Skin of body (tissue), 2 donors: ENCODE data around the gene ADRA2C. TPM values are rescaled to one million over a fixed set of nuclear protein-coding genes. Genes with fewer than 3 reads are reported as not detected.
"Not testable (repeated sequence)": the region's sequence is repeated elsewhere in the genome, so short reads cannot be mapped to it uniquely, and the experiment has no call there.

Source experiments
- DNase-seq: peaks from one replicate; lab custom pipeline; 2025; lab: John Stamatoyannopoulos, UW
- total RNA-seq: library from RNA; depleted of rRNA; stranded (reverse); fragments of >200 nt; gene quantifications from one replicate; pipeline ENCODE4 v1.2.3, GENCODE V29; 2014

Gene ADRA2C
- total RNA-seq, 1 donor from 2014 or later = 0.79 TPM

DNA sequence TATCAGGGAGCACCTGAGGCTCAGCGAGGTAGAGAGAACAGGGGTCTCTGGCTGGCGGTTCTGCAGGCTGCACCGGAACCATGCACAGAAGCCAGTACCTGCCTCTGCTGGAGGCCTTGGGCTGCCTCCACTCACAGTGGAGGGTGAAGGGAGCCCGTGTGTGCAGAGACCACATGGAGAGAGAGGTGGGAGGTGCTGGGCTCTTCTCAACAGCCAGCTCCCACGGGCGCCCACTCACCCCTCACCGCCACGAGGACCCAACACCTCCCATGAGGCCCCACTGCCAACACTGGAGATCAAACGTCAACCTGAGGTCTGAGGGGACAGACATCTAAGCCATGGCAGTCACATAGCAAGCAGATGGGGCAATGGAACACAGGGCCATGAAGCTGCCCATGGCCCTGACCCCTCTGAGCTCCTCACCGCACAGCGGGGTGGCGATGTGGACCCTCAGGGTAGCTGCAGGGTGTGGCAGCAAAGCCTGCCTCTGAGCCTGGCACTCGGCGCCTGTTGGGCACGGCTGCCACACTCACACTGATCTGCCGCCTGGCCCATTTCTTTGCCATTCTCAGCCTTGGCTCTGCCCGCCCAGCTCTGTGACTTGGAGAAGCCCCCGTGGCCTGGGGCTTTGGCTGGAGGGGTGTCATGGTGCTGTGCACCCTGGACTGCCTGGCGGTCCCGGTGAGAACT is 44.8 kb downstream of the ADRA2C start:
- DNase-seq = no peak

DNA sequence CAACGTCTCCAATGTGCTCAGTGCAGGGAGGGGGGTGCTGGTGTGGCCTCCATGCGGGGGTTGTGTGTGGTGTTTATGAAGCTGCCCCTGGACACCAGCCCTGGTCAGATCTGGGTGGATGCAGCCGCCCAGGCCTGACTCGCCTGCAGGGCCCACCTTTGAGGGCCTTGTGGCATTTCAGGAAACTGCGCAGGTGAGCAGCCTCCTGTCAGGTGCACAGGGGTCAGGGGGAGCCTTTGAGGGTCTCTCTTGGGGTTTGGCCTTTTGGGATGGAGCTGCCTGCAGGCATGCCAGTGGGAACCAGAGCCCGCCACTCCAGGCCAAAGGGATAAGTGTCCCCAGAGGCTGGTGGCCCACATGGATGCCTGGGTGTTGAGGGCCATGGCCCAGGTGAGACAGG is 45.4 kb downstream of the ADRA2C start:
- no peak for DNase-seq

DNA sequence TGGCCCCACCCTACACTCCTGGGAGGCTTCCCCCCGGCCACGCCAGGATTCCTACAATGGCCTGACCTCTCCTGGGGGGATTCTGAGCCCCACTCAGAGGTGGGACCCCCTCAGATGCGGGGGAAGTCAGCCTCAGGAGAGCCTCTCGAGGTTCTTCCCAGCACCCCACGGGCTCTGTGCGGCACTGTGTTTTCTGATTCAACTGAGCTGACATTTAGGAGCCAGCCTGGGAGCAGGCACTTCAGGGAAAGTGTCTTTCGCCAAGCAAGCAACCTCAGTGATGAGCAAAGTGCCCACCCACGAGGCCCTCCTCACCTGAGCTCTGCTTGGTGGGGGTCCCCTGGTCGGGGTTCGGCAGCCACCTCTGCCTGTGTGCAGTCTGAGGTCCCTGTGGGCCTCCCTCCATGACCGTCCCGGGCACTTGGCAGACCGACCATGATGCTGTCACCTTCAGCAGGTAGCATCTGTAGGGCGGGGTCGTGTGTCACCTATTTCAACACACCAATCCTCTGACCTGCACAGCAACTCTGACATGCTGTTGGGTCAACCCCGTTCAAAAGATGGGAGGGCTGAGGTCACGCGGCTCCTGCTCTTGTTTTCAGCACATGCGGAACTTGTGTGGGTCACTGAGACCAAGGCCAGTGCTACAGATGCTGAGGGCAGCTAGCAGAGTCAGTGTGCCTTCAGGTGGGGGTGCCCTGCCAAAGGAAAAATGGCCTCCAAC is 46.2 kb downstream of the ADRA2C start:
- no peak for DNase-seq

DNA sequence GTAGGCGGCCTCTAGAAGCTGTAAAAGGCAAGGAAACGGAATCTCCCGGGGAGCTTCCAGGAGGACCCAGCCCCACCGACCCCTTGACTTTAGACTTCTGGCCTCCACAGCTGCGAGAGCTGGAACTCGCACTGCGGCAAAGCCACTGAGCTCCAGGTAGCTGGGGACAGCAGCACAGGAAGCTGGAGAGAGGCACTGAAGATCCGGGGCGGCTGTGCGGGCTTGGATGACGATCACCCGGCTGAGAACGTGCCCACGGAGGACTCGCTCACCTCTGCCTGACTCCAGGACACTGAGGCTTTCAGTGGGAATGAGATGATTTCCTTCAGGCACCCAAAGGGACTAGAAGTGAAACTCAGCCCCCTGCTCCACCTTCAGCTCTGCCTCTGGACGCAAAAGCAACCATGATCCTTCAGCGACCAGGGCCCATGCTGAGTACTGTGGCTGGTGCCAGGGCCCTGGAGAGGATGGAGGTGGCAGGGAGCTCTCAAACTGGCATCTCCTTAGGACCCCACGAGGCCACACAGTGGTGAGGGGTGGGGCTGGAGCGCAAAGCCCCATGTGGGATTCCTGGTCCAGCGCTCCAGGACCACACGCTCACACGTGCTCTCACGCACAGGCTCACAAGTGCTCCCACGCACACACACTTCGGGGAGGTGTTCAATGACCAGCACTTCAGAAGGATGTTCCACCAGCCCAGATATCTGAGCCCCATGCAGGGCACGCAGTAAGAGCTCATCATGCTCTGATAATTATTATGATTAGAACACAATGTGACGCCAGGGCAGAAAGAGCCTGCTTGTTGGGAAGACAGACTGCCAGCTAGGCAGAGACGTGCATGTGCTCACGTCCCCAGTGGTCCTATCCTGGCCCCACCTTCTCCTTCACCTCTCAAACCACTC is 47.2 kb downstream of the ADRA2C start:
- no peak for DNase-seq

DNA sequence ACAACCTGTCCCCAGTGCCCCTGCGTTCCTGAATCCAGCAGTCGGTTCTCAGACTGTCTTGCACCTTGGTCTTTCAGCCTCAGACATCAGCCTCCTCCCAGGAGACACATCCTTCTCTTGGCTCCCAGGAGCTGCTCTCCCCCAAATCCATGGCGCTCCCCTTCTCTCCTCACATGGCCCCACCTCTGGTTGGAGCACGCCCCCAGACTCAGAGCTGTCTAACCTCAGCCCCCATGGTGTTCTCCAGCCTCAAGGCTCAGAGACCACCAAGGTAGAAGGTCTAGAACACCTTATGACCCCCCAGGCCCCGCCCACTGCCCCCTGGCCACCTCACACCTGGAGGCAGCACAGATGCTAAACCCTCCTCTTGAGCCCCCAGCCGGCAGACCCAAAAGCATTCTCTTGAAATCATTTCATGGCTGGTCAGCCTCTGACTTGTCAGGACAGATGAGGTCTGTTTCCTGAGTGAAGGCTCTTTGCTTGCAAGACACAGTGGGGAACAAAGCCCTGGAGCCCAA is 47.9 kb downstream of the ADRA2C start:
- no peak for DNase-seq

DNA sequence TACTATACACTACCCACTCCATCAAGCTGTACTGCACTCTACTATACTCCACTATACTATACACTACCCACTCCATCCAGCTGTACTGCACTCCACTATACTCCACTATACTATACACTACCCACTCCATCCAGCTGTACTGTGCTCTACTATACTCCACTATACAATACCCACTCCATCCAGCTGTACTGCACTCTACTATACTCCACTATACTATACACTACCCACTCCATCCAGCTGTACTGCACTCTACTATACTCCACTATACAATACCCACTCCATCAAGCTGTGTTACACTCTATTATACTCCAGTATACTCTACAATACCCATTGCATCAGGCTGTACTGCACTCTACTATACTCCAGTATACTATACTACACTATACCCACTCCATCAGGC is 48.7 kb downstream of the ADRA2C start:
- DNase-seq = not testable (repeated sequence)

DNA sequence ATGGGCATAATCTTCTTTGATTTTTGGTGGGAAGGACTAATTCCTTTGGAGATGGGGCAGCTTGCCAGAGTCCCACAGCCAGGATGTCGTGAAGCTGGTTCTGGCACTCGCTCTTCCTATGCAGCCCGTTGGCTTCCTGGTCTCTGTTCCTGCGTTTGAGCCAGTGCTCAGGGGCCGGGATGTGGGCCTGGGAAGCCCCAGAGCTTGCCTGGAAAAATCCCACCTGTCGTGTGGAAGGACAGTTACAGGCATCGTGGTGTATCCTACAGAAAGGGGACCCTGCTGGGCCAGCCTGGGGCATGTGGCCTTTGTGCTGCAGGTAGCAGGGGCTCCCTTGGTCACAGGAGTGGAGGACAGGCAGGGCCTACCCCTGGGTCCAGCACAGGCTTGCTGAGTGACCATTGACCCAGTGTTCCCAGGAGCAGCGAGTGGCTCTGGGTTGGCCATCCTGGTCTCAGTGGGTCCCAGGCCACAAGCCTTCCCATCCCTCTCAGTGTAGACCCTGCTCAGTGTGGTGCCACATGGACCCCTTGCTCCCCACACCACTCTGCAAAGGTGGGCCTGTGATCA is 50.2 kb downstream of the ADRA2C start:
- no peak for DNase-seq

DNA sequence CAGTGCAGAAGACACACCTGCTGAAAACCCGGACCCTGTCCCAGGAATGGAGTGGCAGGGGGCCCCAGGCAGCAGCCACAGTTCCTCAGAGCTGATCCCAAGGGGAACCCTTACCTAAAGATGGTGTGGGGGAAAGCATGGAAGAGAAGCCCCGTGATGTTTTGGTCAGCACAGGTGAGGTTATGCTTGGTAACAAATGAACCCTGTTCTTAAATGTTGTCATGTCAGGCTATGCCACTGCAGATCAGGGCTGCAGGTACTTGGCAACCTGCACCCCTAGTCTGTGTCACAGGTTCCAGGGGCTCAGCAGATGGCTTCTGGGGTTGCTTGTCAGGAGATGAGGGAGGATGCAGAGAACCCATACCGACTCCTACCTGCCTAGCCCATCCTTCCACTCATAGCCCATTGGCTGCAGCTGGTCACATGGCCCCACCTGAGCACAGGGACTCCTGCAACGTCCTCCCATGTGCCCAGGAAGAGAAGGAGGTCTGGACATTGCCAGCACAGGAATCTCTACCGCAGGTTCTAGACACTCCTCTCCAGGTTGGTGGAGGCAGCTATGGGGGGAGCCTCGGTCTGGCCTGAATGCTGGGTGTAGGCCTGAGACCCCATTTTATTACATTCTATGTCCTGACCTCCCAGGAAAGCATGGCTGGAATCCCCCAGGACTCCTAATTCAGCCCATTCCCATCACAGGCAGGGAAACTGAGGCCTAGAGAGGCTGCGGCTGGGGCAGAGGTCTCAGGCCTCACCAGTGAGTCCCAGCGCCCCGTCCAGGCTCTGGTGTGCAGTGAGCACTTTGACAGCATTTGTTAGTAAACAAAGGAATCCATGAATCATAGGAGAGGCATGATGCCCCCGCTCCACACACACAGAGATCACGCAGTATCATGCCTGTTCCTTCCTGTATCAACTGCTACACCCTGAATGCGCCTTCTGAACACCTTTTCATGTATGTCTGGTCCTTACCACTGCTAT is 51.1 kb downstream of the ADRA2C start:
- no peak for DNase-seq

Other genes with a start within 250 kb of the ADRA2C start
- gene LRPAP1, start 234.0 kb upstream of the ADRA2C start, total RNA-seq = 38.8 TPM